WTC11 (cell line): Measurements from ENCODE around the gene SPTY2D1.

Source experiments
- GTF2I ChIP-seq: fragments of 250-450 bp; sonication (Bioruptor Pico); conservative IDR thresholded peaks from 2 replicates; pipeline ENCODE4 v1.4.0; 2021; ENCODE audit warnings: mild to moderate bottlenecking
- NR2C2 ChIP-seq: sonication (generic); formaldehyde crosslinking; IDR thresholded peaks from 2 replicates; pipeline ENCODE4 v1.8.0; 2022; ENCODE audit warnings: mild to moderate bottlenecking, missing genetic modification reagents
- TCF7 ChIP-seq: sonication (generic); formaldehyde crosslinking; IDR thresholded peaks from 2 replicates; pipeline ENCODE4 v1.8.0; 2022; ENCODE audit warnings: mild to moderate bottlenecking, low read depth, missing genetic modification reagents, moderate library complexity
- TF ChIP-seq, protein P1 (sequence below): sonication (generic); formaldehyde crosslinking; IDR thresholded peaks from 2 replicates; pipeline ENCODE4 v1.8.0; 2022; ENCODE audit warnings: mild to moderate bottlenecking, missing genetic modification reagents
- TF ChIP-seq, protein P2 (sequence below): fragments of 200-600 bp; IDR thresholded peaks from 2 replicates; pipeline ENCODE4 v1.8.0; 2022; ENCODE audit warnings: antibody characterized with exemption
- TF ChIP-seq, protein P3 (sequence below): sonication (generic); formaldehyde crosslinking; IDR thresholded peaks from 2 replicates; pipeline ENCODE4 v1.8.0; 2022; ENCODE audit warnings: mild to moderate bottlenecking, missing genetic modification reagents

DNA sequence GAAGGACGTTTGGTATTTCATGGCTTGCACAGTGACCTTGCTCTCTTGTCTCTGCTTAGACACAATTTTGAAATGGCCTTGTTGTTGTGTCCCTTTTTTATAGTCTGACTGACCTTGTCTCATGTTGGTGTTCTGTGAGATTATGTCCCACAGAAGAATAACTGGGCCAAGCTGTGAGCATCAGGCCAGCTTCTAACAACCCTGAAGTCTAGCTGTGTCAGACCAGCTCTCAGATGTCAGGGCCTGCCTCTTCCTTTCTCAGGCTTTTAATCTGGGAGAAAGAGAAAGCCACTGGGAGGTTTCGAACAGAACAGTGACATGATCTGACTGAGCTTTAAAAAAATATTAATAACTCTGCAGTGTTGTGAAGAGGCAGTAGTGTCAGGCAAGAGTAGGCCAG is 43.6 kb downstream of the SPTY2D1 start:
- TF ChIP-seq, protein P1, sequence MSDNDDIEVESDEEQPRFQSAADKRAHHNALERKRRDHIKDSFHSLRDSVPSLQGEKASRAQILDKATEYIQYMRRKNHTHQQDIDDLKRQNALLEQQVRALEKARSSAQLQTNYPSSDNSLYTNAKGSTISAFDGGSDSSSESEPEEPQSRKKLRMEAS (CRISPR knock-in tag): no peak
- TF ChIP-seq TCF7 (CRISPR knock-in tag) (no peak), GTF2I (CRISPR knock-in tag) (no peak), NR2C2 (CRISPR knock-in tag) (no peak)
- TF ChIP-seq, protein P2, sequence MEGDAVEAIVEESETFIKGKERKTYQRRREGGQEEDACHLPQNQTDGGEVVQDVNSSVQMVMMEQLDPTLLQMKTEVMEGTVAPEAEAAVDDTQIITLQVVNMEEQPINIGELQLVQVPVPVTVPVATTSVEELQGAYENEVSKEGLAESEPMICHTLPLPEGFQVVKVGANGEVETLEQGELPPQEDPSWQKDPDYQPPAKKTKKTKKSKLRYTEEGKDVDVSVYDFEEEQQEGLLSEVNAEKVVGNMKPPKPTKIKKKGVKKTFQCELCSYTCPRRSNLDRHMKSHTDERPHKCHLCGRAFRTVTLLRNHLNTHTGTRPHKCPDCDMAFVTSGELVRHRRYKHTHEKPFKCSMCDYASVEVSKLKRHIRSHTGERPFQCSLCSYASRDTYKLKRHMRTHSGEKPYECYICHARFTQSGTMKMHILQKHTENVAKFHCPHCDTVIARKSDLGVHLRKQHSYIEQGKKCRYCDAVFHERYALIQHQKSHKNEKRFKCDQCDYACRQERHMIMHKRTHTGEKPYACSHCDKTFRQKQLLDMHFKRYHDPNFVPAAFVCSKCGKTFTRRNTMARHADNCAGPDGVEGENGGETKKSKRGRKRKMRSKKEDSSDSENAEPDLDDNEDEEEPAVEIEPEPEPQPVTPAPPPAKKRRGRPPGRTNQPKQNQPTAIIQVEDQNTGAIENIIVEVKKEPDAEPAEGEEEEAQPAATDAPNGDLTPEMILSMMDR: no peak
- TF ChIP-seq, protein P3, sequence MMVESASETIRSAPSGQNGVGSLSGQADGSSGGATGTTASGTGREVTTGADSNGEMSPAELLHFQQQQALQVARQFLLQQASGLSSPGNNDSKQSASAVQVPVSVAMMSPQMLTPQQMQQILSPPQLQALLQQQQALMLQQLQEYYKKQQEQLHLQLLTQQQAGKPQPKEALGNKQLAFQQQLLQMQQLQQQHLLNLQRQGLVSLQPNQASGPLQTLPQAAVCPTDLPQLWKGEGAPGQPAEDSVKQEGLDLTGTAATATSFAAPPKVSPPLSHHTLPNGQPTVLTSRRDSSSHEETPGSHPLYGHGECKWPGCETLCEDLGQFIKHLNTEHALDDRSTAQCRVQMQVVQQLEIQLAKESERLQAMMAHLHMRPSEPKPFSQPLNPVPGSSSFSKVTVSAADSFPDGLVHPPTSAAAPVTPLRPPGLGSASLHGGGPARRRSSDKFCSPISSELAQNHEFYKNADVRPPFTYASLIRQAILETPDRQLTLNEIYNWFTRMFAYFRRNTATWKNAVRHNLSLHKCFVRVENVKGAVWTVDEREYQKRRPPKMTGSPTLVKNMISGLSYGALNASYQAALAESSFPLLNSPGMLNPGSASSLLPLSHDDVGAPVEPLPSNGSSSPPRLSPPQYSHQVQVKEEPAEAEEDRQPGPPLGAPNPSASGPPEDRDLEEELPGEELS: no peak
